Parathyroid adenoma (tissue), 2 donors: ENCODE data around the gene UNC13C.

Experiments
- H2AFZ ChIP-seq: fragments of 300-600 bp; sonication (generic); one replicate; pipeline ENCODE4 v1.7.0; 2017; ENCODE audit warnings: antibody characterized with exemption, mild to moderate bottlenecking
- H3K27ac ChIP-seq: fragments of 300-600 bp; sonication (generic); one replicate; pipeline ENCODE4 v1.7.0; 2017
- H3K27me3 ChIP-seq: fragments of 300-600 bp; sonication (generic); one replicate; pipeline ENCODE4 v1.7.0; 2017; ENCODE audit warnings: low read length; ENCODE audit not compliant: control insufficient read depth, insufficient read depth
- H3K36me3 ChIP-seq: fragments of 300-600 bp; sonication (generic); one replicate; pipeline ENCODE4 v1.7.0; 2017; ENCODE audit warnings: low read length; ENCODE audit not compliant: control insufficient read depth, insufficient read depth
- H3K4me1 ChIP-seq: fragments of 300-600 bp; sonication (generic); one replicate; pipeline ENCODE4 v1.7.0; 2017; ENCODE audit warnings: control low read depth
- H3K4me2 ChIP-seq: fragments of 300-600 bp; sonication (generic); one replicate; pipeline ENCODE4 v1.7.0; 2017; ENCODE audit warnings: low read length
- H3K4me3 ChIP-seq: fragments of 300-600 bp; sonication (generic); one replicate; pipeline ENCODE4 v1.7.0; 2017; ENCODE audit warnings: low read depth, low read length
- H3K79me2 ChIP-seq: fragments of 300-600 bp; sonication (generic); one replicate; pipeline ENCODE4 v1.7.0; 2017; ENCODE audit warnings: control low read depth
- H3K9ac ChIP-seq: fragments of 300-600 bp; sonication (generic); one replicate; pipeline ENCODE4 v1.7.0; 2017; ENCODE audit warnings: mild to moderate bottlenecking
- H3K9me3 ChIP-seq: fragments of 300-600 bp; sonication (generic); one replicate; pipeline ENCODE4 v1.7.0; 2017; ENCODE audit warnings: low read length; ENCODE audit not compliant: control insufficient read depth
- TF ChIP-seq, protein P1 (sequence below): fragments of 300-600 bp; sonication (generic); IDR thresholded peaks from one replicate; pipeline ENCODE4 v1.7.0; 2017; ENCODE audit warnings: antibody characterized with exemption, mild to moderate bottlenecking
- donor health status: primary hyperparathyroidism.

Gene UNC13C

DNA sequence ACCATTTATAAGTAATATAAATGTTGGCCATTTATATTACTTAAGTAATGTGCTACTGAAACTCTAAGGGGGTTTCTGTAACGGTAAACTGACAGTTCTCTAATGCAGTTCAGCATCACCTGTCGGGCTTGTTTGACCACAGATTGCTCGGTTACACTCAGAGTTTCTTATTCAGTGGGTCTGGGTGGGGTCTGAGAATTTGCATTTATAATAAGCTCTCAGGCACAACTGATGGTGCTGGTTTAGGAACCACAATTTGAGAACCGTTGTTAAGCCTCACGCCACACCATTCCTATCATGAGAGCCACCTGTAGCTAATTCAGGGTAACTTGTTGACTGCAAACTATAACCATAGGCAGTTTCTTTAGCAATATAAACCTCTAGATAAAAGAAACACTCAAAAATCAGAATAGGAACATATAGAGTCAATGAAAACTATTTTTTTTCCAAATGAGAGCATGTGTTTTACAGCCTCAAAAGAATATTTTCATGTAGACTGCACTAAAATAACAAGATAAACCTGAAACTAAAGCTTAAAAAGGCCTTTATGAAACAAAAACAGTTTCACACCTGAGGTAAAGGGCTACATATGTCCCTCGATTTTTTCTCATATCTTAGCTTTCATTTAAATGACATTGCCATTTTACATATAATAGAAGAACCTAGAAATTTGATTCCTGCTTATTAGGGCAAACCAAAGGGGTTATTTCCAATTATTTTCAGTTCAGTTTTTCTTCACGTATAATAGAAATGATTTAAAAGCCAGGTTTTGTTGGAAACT lies 604.8 kb downstream of the UNC13C start:
- no peak overlapping the region for H2AFZ ChIP-seq
- no peak overlapping the region for H3K4me2 ChIP-seq
- H3K27ac ChIP-seq, result no peak overlapping the region
- no peak overlapping the region for H3K4me3 ChIP-seq
- H3K9me3 ChIP-seq, result no peaks in the 10 kb centered on the region
- H3K9ac ChIP-seq, result no peak overlapping the region
- no peaks in the 10 kb centered on the region for H3K27me3 ChIP-seq
- H3K36me3 ChIP-seq, result no peaks in the 10 kb centered on the region
- TF ChIP-seq, protein P1, sequence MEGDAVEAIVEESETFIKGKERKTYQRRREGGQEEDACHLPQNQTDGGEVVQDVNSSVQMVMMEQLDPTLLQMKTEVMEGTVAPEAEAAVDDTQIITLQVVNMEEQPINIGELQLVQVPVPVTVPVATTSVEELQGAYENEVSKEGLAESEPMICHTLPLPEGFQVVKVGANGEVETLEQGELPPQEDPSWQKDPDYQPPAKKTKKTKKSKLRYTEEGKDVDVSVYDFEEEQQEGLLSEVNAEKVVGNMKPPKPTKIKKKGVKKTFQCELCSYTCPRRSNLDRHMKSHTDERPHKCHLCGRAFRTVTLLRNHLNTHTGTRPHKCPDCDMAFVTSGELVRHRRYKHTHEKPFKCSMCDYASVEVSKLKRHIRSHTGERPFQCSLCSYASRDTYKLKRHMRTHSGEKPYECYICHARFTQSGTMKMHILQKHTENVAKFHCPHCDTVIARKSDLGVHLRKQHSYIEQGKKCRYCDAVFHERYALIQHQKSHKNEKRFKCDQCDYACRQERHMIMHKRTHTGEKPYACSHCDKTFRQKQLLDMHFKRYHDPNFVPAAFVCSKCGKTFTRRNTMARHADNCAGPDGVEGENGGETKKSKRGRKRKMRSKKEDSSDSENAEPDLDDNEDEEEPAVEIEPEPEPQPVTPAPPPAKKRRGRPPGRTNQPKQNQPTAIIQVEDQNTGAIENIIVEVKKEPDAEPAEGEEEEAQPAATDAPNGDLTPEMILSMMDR, result no peak
- H3K4me1 ChIP-seq, result no peaks in the 10 kb centered on the region
- H3K79me2 ChIP-seq, result no peaks in the 10 kb centered on the region

DNA sequence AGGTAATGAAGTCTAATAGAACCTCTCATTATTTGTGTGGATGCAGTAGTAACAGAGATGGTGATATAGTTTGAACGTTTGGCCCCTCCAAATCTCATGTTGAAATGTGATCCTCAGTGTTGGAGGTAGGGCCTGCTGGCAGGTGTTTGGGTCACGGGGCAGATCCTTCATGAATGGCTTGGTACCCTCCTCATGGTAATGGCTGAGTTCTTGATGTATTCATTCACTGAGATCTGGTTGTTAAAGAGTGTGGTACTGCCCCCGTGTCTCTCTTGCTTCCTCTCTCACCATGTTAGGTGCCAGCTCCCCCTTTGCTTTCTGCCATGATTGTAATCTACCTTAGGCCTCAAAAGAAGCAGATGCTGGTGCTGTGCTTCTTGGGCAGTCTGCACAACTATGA lies 606.8 kb downstream of the UNC13C start:
- Histone ChIP-seq H3K36me3 (no peaks in the 10 kb centered on the region), H3K4me1 (no peaks in the 10 kb centered on the region), H3K9ac (no peak overlapping the region), H3K27ac (no peak overlapping the region), H3K4me2 (no peak overlapping the region), H3K4me3 (no peak overlapping the region), H3K27me3 (no peaks in the 10 kb centered on the region), H3K79me2 (no peaks in the 10 kb centered on the region), H2AFZ (no peak overlapping the region), H3K9me3 (no peaks in the 10 kb centered on the region)
- TF ChIP-seq, protein P1, result no peak

DNA sequence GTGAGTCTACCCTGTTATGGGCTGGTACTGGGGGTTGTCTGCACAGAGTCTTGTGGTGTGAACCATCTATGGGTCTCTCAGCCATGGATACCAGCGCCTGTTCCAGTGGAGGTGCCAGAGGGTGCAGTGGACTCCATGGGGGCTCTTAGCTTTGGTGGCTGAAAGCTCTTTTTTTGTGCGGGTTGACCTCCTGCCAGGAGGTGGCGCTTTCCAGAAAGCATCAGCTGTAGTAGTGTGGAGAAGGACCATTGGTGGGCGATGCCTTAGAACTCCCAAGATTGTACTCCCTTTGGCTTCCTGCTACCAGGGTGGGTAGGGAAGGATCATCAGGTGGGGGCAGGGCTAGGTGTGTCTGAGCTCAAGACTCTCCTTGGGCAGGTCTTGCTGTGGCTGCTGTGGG lies 615.9 kb downstream of the UNC13C start:
- H3K4me1 ChIP-seq, result no peaks in the 10 kb centered on the region
- H3K4me3 ChIP-seq, result no peak overlapping the region
- no peak overlapping the region for H3K9ac ChIP-seq
- H3K9me3 ChIP-seq, result no peaks in the 10 kb centered on the region
- TF ChIP-seq, protein P1, result no peak
- no peaks in the 10 kb centered on the region for H3K27me3 ChIP-seq
- H3K27ac ChIP-seq, result no peak overlapping the region
- no peaks in the 10 kb centered on the region for H3K36me3 ChIP-seq
- no peak overlapping the region for H2AFZ ChIP-seq
- no peaks in the 10 kb centered on the region for H3K79me2 ChIP-seq
- no peak overlapping the region for H3K4me2 ChIP-seq

DNA sequence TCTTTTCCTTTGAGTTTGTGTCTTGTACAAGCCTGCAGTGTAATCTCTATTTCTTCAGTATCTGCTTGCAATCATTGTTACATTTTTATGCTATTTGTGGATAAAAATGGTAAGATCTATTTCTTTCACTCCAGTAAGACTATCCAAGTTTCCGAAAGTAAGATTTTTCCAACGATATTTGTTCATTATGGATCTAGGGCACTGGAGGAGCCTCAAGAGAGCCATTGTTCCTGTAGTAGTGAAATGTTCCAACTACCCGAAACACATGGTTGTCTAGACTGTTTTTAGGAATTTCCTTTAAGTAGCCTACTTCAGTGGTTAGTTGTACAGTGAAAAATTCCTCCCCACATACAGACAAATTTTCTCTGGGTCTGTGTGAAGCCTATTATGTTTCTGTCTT lies 621.1 kb downstream of the UNC13C start:
- Histone ChIP-seq H3K27me3 (no peaks in the 10 kb centered on the region), H3K36me3 (no peaks in the 10 kb centered on the region), H2AFZ (no peak overlapping the region), H3K4me1 (no peaks in the 10 kb centered on the region), H3K79me2 (no peaks in the 10 kb centered on the region), H3K27ac (no peak overlapping the region), H3K4me2 (no peak overlapping the region), H3K9me3 (no peaks in the 10 kb centered on the region), H3K9ac (no peak overlapping the region), H3K4me3 (no peak overlapping the region)
- TF ChIP-seq, protein P1, result no peak

DNA sequence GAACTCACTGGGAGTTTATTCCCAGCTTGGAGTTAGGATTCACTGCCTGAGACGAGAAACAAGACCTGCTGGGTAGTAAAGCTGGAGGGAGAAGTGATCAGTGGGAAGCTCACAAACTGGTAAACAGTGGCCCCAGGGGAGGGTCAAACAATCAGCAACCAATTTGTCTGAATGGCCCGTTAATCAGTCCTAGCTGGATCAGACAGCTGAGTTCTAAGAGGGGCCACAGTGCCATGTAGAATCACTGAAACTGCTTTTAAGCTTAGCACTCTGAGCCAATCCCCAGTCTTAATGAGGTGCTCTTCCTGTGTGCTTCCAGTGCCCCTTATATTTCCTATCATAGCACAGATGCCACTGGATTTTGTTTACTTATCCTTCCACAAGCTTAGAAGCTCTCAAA lies 626.8 kb downstream of the UNC13C start:
- H3K9me3 ChIP-seq, result no peaks in the 10 kb centered on the region
- TF ChIP-seq, protein P1, result no peak
- no peak overlapping the region for H3K9ac ChIP-seq
- H3K27ac ChIP-seq, result no peak overlapping the region
- no peaks in the 10 kb centered on the region for H3K27me3 ChIP-seq
- H3K4me3 ChIP-seq, result no peak overlapping the region
- no peak overlapping the region for H2AFZ ChIP-seq
- H3K36me3 ChIP-seq, result no peaks in the 10 kb centered on the region
- H3K4me1 ChIP-seq, result no peaks in the 10 kb centered on the region
- no peak overlapping the region for H3K4me2 ChIP-seq
- H3K79me2 ChIP-seq, result no peaks in the 10 kb centered on the region
